NT2/D1 (cell line): Measurements from ENCODE around the gene HRCT1.

Experiments used
- SUZ12 ChIP-seq: IDR thresholded peaks from 2 replicates; pipeline ENCODE4 v1.6.1; 2011; ENCODE audit not compliant: insufficient read length, insufficient read depth; ENCODE audit errors: extremely low read depth
- YY1 ChIP-seq: IDR thresholded peaks from 2 replicates; pipeline ENCODE4 v1.6.1; 2011; ENCODE audit not compliant: insufficient read length, insufficient read depth

DNA sequence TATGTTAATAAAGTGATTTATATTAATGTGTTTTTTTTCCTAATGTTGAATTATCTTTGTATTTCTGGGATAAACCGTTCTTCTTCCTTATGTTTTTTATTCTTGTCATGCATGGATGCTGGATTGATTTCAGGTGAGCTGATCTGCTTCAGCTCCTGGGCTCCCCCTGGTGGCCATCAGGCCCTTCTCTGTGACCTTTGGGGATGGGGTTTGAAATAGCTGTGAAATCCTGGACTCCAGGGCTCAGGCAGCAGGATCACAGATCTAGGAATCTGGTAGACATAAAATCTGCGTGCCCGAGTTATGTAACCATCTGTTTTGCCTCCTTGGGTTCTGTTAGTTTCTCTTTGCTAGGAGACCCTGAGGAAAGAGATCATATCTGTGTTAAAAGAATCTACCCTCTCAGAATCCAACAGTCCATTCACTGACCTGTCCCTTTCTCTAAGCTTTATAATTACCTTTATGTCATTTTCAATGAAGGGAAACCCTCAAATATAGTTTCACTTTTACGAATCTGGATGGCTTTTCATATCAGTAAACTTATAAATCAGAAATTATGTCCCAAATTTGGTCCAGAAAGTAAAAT lies 23.6 kb upstream of the HRCT1 start:
- TF ChIP-seq SUZ12 (no peak), YY1 (no peak)
